ENCODE measurements around the gene FOXN3. TPM values are rescaled to one million over a fixed set of nuclear protein-coding genes. Genes with fewer than 3 reads are reported as not detected.

The FOXN3 gene
- polyA plus RNA-seq, 1 donor from 2014 or later: 10.3 TPM

DNA sequence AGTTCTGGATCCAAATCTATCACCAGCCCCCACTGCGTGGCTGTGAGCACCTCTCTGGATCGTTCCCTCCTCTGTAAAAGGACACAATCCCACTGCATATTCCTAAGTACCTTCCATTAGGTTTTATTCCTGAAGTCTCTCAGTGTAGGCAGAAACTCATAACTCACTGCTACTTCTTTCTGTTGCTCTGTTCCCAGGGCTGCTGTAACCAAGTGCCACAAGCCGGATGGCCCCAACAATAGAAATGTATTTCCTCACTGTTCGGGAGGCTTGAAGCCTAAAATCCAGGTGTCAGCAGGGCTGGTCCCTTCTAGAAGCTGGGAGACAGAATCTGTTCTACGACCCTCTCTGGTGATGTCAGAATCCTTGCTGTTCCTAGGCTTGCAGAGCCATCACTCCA, 24.9 kb downstream of the FOXN3 start:
- no peak overlapping the region for H3K4me2 ChIP-seq (ENCODE audit: low read length)
- no peak overlapping the region for H2AFZ ChIP-seq (ENCODE audit: low read depth, low read length)
- H3K27ac ChIP-seq (ENCODE audit: low read length): no peak overlapping the region
- no peaks in the 10 kb centered on the region for H3K9me3 ChIP-seq (ENCODE audit: low read length)
- H3F3A ChIP-seq (ENCODE audit: insufficient read depth, low read length, poor library complexity, severe bottlenecking): no peaks in the 10 kb centered on the region
- no peak overlapping the region for H3K4me3 ChIP-seq (ENCODE audit: low read length)
- no peaks in the 10 kb centered on the region for H3K9me2 ChIP-seq (ENCODE audit: insufficient read depth, low read length)
- H3K79me2 ChIP-seq (replicated peaks; ENCODE audit: insufficient read depth, low read length): peaks cover 42% of the 10 kb centered on the region
- H3K9ac ChIP-seq (ENCODE audit: low read length): no peak overlapping the region
- TF ChIP-seq EZH2 (IDR thresholded peaks at IDR 0.05; ENCODE audit: borderline replicate concordance, insufficient read depth, low read length, poor library complexity, severe bottlenecking): no peak
- no peak for TF ChIP-seq MXI1 (conservative IDR thresholded peaks at IDR 0.05; ENCODE audit: poor library complexity, severe bottlenecking)
- TF ChIP-seq TAF1 (IDR thresholded peaks at IDR 0.05; ENCODE audit: low read depth): no peak
- TF ChIP-seq RAD21 (conservative IDR thresholded peaks at IDR 0.05): no peak
- no peak for TF ChIP-seq SMC3 (conservative IDR thresholded peaks at IDR 0.05; ENCODE audit: poor library complexity)
- no peak for TF ChIP-seq EP300 (conservative IDR thresholded peaks at IDR 0.05; ENCODE audit: poor library complexity, severe bottlenecking)
- no peak for TF ChIP-seq POLR2AphosphoS5 (IDR thresholded peaks at IDR 0.05)
- TF ChIP-seq, protein P1, sequence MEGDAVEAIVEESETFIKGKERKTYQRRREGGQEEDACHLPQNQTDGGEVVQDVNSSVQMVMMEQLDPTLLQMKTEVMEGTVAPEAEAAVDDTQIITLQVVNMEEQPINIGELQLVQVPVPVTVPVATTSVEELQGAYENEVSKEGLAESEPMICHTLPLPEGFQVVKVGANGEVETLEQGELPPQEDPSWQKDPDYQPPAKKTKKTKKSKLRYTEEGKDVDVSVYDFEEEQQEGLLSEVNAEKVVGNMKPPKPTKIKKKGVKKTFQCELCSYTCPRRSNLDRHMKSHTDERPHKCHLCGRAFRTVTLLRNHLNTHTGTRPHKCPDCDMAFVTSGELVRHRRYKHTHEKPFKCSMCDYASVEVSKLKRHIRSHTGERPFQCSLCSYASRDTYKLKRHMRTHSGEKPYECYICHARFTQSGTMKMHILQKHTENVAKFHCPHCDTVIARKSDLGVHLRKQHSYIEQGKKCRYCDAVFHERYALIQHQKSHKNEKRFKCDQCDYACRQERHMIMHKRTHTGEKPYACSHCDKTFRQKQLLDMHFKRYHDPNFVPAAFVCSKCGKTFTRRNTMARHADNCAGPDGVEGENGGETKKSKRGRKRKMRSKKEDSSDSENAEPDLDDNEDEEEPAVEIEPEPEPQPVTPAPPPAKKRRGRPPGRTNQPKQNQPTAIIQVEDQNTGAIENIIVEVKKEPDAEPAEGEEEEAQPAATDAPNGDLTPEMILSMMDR (IDR thresholded peaks at IDR 0.05; ENCODE audit: poor library complexity, severe bottlenecking): no peak
- TF ChIP-seq, protein P2, sequence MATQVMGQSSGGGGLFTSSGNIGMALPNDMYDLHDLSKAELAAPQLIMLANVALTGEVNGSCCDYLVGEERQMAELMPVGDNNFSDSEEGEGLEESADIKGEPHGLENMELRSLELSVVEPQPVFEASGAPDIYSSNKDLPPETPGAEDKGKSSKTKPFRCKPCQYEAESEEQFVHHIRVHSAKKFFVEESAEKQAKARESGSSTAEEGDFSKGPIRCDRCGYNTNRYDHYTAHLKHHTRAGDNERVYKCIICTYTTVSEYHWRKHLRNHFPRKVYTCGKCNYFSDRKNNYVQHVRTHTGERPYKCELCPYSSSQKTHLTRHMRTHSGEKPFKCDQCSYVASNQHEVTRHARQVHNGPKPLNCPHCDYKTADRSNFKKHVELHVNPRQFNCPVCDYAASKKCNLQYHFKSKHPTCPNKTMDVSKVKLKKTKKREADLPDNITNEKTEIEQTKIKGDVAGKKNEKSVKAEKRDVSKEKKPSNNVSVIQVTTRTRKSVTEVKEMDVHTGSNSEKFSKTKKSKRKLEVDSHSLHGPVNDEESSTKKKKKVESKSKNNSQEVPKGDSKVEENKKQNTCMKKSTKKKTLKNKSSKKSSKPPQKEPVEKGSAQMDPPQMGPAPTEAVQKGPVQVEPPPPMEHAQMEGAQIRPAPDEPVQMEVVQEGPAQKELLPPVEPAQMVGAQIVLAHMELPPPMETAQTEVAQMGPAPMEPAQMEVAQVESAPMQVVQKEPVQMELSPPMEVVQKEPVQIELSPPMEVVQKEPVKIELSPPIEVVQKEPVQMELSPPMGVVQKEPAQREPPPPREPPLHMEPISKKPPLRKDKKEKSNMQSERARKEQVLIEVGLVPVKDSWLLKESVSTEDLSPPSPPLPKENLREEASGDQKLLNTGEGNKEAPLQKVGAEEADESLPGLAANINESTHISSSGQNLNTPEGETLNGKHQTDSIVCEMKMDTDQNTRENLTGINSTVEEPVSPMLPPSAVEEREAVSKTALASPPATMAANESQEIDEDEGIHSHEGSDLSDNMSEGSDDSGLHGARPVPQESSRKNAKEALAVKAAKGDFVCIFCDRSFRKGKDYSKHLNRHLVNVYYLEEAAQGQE (IDR thresholded peaks at IDR 0.05; ENCODE audit: borderline replicate concordance): no peak
- H3K36me3 ChIP-seq (ENCODE audit: insufficient read depth, low read length): no peaks in the 10 kb centered on the region
- no peaks in the 10 kb centered on the region for H4K20me1 ChIP-seq (ENCODE audit: insufficient read depth)
- no peaks in the 10 kb centered on the region for H3K27me3 ChIP-seq (ENCODE audit: insufficient read depth, low read depth, low read length)

DNA sequence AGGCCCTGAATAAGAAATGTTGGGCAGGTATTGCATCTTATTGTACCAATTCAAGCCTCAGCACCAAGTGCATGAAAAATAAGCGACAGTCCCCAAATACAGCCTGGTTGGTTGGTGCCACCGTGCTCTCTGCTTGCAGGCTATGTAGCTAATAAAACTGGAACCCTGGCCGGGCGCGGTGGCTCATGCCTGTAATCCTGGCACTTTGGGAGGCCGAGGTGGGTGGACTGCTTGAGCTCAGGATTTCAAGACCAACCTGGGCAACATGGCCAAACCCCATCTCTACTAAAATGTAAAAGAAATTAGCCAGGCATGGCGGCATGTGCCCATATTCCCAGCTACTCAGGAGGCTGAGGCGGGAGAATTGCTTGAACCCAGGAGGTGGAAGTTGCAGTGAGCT, 25.5 kb downstream of the FOXN3 start:
- Histone ChIP-seq H3K9me2 (ENCODE audit: insufficient read depth, low read length) (no peaks in the 10 kb centered on the region), H3F3A (ENCODE audit: insufficient read depth, low read length, poor library complexity, severe bottlenecking) (no peaks in the 10 kb centered on the region), H3K27me3 (ENCODE audit: insufficient read depth, low read depth, low read length) (no peaks in the 10 kb centered on the region), H3K79me2 (replicated peaks; ENCODE audit: insufficient read depth, low read length) (peaks cover 37% of the 10 kb centered on the region), H2AFZ (ENCODE audit: low read depth, low read length) (no peak overlapping the region), H3K36me3 (ENCODE audit: insufficient read depth, low read length) (no peaks in the 10 kb centered on the region), H4K20me1 (ENCODE audit: insufficient read depth) (no peaks in the 10 kb centered on the region), H3K4me2 (ENCODE audit: low read length) (no peak overlapping the region), H3K9ac (ENCODE audit: low read length) (no peak overlapping the region), H3K9me3 (ENCODE audit: low read length) (no peaks in the 10 kb centered on the region), H3K27ac (ENCODE audit: low read length) (no peak overlapping the region), H3K4me3 (ENCODE audit: low read length) (no peak overlapping the region)
- TF ChIP-seq TAF1 (IDR thresholded peaks at IDR 0.05; ENCODE audit: low read depth): no peak
- TF ChIP-seq, protein P2 (IDR thresholded peaks at IDR 0.05; ENCODE audit: borderline replicate concordance): no peak
- TF ChIP-seq RAD21 (conservative IDR thresholded peaks at IDR 0.05): no peak
- no peak for TF ChIP-seq EP300 (conservative IDR thresholded peaks at IDR 0.05; ENCODE audit: poor library complexity, severe bottlenecking)
- no peak for TF ChIP-seq MXI1 (conservative IDR thresholded peaks at IDR 0.05; ENCODE audit: poor library complexity, severe bottlenecking)
- no peak for TF ChIP-seq POLR2AphosphoS5 (IDR thresholded peaks at IDR 0.05)
- no peak for TF ChIP-seq EZH2 (IDR thresholded peaks at IDR 0.05; ENCODE audit: borderline replicate concordance, insufficient read depth, low read length, poor library complexity, severe bottlenecking)
- TF ChIP-seq, protein P1 (IDR thresholded peaks at IDR 0.05; ENCODE audit: poor library complexity, severe bottlenecking): no peak
- TF ChIP-seq SMC3 (conservative IDR thresholded peaks at IDR 0.05; ENCODE audit: poor library complexity): no peak

Data from neural cell (in vitro differentiated cells).